Esophagus muscularis mucosa (tissue), 4 donors: ENCODE measurements around the gene GALNT18. TPM values are rescaled to one million over a fixed set of nuclear protein-coding genes. Genes with fewer than 3 reads are reported as not detected.

Experiments used
- DNase-seq: peaks from one replicate; pipeline ENCODE4 v3.0.0-alpha.2; 2017; ENCODE audit errors: extremely low spot score
- H3K27ac ChIP-seq, 4 donors: fragments of 200-600 bp; sonication (generic); replicated peaks in 1 of 4; 1 replicate in 3 of 4; 2 replicates in 1 of 4; pipeline ENCODE4 v1.5.1; 2016 to 2019; ENCODE audit warnings: mild to moderate bottlenecking in 1 of 4
- H3K27me3 ChIP-seq, 4 donors: fragments of 200-600 bp; sonication (generic); one replicate each; pipeline versions ENCODE4 v1.5.1 to v1.6.0; 2016 to 2019
- H3K36me3 ChIP-seq, 4 donors: fragments of 200-600 bp; sonication (generic); one replicate each; pipeline ENCODE4 v1.5.1; 2016 to 2019
- H3K4me1 ChIP-seq, 4 donors: fragments of 200-600 bp; sonication (generic); one replicate each; pipeline ENCODE4 v1.5.1; 2016 to 2019
- H3K4me3 ChIP-seq, 4 donors: fragments of 200-600 bp; sonication (generic); 1 replicate in 2 of 4; 2 replicates in 2 of 4; pipeline ENCODE4 v1.5.1; 2016 to 2019; ENCODE audit warnings: mild to moderate bottlenecking in 4 of 4, moderate library complexity in 1 of 4
- H3K9me3 ChIP-seq, 4 donors: fragments of 200-600 bp; sonication (generic); 1 replicate in 3 of 4; 2 replicates in 1 of 4; pipeline ENCODE4 v1.5.1; 2016 to 2019
- CTCF ChIP-seq, 3 experiments: fragments of 200-600 bp in 2 of 3; fragments of 450-650 bp in 1 of 3; sonication (generic) in 2 of 3; IDR thresholded peaks; one replicate each; pipeline ENCODE4 v1.5.1; 2017 to 2019; ENCODE audit warnings: antibody characterized with exemption in 3 of 3, mild to moderate bottlenecking in 2 of 3, moderate library complexity in 1 of 3
- EP300 ChIP-seq: sonication (generic); formaldehyde crosslinking; IDR thresholded peaks from one replicate; pipeline ENCODE4 v1.6.1; 2017; ENCODE audit warnings: antibody characterized with exemption
- POLR2A ChIP-seq: fragments of 450-650 bp; IDR thresholded peaks from one replicate; pipeline ENCODE4 v1.6.1; 2017; ENCODE audit warnings: antibody characterized with exemption, moderate library complexity, mild to moderate bottlenecking, low read depth
- POLR2AphosphoS5 ChIP-seq, 2 donors: sonication (generic); formaldehyde crosslinking; IDR thresholded peaks; one replicate each; pipeline ENCODE4 v1.6.1; 2017; ENCODE audit warnings: antibody characterized with exemption in 2 of 2
- WGBS: methylation state at CpG from one replicate; pipeline ENCODE4 v1.1.5; 2018; 5-methylcytosine and 5-hydroxymethylcytosine counted together
- intact Hi-C: fragments of 100-400 bp; cut with DNase I; formaldehyde crosslinking; loops from one replicate; pipeline ENCODE4 v1.15.1; 2023
- total RNA-seq, 4 donors: library from RNA; depleted of rRNA; stranded (reverse); fragments of >200 nt; gene quantifications; one replicate each; pipeline versions ENCODE4 v1.1.0 to v1.2.1, GENCODE V29; 2016

The GALNT18 gene
- total RNA-seq, 4 donors from 2014 or later = 29.1 to 67.0 (median 49.3) TPM

GRCh38 chr11:11301212-11301611 lies 320.6 kb downstream of the GALNT18 start:
- no peaks in the 10 kb centered on the region for H3K9me3 ChIP-seq
- DNase-seq = no peak
- H3K4me1 ChIP-seq = no peaks in the 10 kb centered on the region
- no peak overlapping the region for H3K27ac ChIP-seq
- H3K27me3 ChIP-seq = no peaks in the 10 kb centered on the region
- no peak overlapping the region for H3K4me3 ChIP-seq
- peaks cover 0 to 34% (median 13%) of the 10 kb centered on the region in 4 donors for H3K36me3 ChIP-seq
- 86% methylated on average over 6 of the region's 6 CpGs for WGBS
- intact Hi-C loops = no loop called here
- no peak for TF ChIP-seq POLR2A
- no peak for TF ChIP-seq EP300
- no peak for TF ChIP-seq POLR2AphosphoS5 (IDR thresholded peaks at IDR 0.05)
- TF ChIP-seq CTCF (IDR thresholded peaks at IDR 0.05) = no peak

DNA sequence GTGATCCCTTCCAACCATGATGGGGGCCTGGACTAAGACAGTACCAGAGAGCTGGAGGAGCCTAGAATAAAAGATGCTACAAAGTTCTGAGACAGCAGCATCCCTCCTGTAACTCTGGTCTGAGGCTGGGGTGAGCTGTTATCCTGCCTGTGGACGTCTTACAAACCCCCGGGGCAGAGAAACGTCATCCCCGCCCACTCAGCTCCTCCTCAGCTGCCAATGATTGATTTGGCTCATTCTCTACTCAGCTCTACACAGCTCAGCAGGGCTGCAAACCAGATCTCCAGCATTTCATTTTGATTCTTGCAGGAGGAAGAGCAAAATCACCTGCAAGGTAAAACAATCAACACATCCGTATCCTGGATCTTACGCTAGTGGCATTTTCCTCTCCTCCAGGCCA lies 324.2 kb downstream of the GALNT18 start:
- no peak overlapping the region for H3K4me3 ChIP-seq
- intact Hi-C loops = no loop called here
- peaks cover 0 to 10% (median 5%) of the 10 kb centered on the region in 4 donors for H3K4me1 ChIP-seq
- DNase-seq = no peak
- H3K36me3 ChIP-seq = peaks cover 0 to 34% (median 14%) of the 10 kb centered on the region in 4 donors
- 69% methylated on average over 6 of the region's 6 CpGs for WGBS
- TF ChIP-seq POLR2A (no peak), EP300 (no peak), POLR2AphosphoS5 (IDR thresholded peaks at IDR 0.05) (no peak), CTCF (IDR thresholded peaks at IDR 0.05) (no peak)
- H3K9me3 ChIP-seq = no peaks in the 10 kb centered on the region
- H3K27me3 ChIP-seq = no peaks in the 10 kb centered on the region
- no peak overlapping the region for H3K27ac ChIP-seq

DNA sequence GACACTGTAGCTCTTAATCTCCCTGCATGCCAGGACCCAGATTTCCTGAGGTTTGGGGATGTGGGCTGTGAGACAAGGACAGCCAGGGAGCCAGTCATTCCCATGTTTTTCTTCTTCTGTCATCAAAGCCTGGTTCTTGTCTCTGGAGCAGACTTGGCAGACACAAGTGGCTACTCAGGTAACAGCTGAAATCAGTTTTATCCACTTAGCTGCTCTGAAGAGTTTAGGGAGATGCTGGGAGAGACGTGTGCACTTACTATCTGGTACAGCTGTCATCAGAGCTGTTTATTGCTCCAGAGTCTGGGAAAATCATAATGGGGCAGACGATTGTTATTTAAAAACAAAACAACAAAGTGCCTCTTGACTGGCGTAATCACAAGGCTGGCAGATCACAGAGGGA lies 325.4 kb downstream of the GALNT18 start:
- Histone ChIP-seq H3K4me3 (no peak overlapping the region), H3K27ac (no peak overlapping the region), H3K4me1 (peaks cover 0 to 10% (median 5%) of the 10 kb centered on the region in 4 donors), H3K27me3 (no peaks in the 10 kb centered on the region), H3K9me3 (no peaks in the 10 kb centered on the region), H3K36me3 (peaks cover 0 to 41% (median 19%) of the 10 kb centered on the region in 4 donors)
- no peak for TF ChIP-seq POLR2A
- no peak for TF ChIP-seq EP300
- TF ChIP-seq POLR2AphosphoS5 (IDR thresholded peaks at IDR 0.05) = no peak
- no peak for TF ChIP-seq CTCF (IDR thresholded peaks at IDR 0.05)
- no peak for DNase-seq
- intact Hi-C loops = no loop called here
- WGBS = 69% methylated on average over 3 of the region's 3 CpGs

DNA sequence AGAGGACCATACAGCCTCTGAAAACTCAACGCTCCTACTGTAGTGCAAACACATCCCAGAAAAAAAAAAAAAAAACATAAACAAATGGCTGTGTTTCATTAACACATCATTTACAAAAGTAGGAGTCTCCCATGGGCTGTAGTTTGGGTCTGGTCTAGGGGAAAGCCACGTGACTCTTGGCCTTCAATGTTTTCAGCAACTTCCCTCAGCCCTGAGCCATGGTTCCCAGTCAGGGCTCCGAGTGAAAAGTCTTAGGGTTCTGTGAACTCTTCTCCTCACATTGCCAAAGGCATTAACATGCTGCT lies 327.3 kb downstream of the GALNT18 start:
- H3K4me3 ChIP-seq = no peak overlapping the region
- no peaks in the 10 kb centered on the region for H3K9me3 ChIP-seq
- 66% methylated on average over 3 of the region's 3 CpGs for WGBS
- peaks cover 0 to 52% (median 25%) of the 10 kb centered on the region in 4 donors for H3K36me3 ChIP-seq
- H3K27me3 ChIP-seq = no peaks in the 10 kb centered on the region
- intact Hi-C loops = no loop called here
- no peak overlapping the region for H3K27ac ChIP-seq
- DNase-seq = no peak
- H3K4me1 ChIP-seq = peaks cover 0 to 10% (median 5%) of the 10 kb centered on the region in 4 donors
- no peak for TF ChIP-seq POLR2A
- TF ChIP-seq POLR2AphosphoS5 (IDR thresholded peaks at IDR 0.05) = no peak
- no peak for TF ChIP-seq CTCF (IDR thresholded peaks at IDR 0.05)
- no peak for TF ChIP-seq EP300

GRCh38 chr11:11293798-11294550 lies 327.8 kb downstream of the GALNT18 start:
- H3K4me3 ChIP-seq = no peak overlapping the region
- no peak for DNase-seq
- intact Hi-C loops = no loop called here
- no peaks in the 10 kb centered on the region for H3K27me3 ChIP-seq
- H3K36me3 ChIP-seq = peaks cover 0 to 57% (median 28%) of the 10 kb centered on the region in 4 donors
- no peaks in the 10 kb centered on the region for H3K9me3 ChIP-seq
- H3K27ac ChIP-seq = no peak overlapping the region
- WGBS = 62% methylated on average over 5 of the region's 5 CpGs
- TF ChIP-seq EP300 (no peak), POLR2AphosphoS5 (IDR thresholded peaks at IDR 0.05) (no peak), CTCF (IDR thresholded peaks at IDR 0.05) (no peak), POLR2A (no peak)
- peaks cover 0 to 10% (median 5%) of the 10 kb centered on the region in 4 donors for H3K4me1 ChIP-seq
